ENCODE measurements around the gene ACCSL.

The ACCSL gene

DNA sequence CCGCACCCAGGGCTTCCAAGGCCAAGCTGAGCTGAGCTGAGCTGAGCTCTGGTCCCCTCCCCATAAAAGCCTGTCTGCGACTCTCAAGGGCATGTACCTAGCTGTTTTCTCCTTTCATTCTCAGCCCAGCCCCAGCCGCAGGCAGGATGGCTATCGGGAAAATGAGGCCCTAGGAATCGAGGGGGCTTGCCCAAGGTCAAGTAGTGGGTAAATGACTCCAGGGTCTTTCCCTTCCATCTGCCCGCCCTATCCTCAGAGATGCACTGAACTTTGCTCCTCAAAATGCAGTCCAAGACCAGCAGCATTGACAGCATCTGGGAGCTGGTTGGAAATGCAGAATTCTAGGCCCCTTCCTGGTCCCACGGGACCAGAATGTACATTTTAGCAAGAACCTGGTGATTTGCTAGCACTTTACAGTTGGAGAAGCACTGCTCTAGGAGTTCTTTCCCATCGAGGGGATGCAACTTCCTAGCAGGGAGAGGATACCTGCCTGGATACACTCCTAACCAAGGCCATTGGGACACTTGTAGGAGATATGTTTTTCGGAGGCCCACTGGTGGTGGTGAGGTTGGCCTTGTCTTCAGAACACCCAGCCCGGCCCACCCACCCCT, 43.2 kb upstream of the ACCSL start:
- H3K27ac Mint-ChIP-seq, result peak overlapping the region; percentile 14 to 73 (median 72)
- no peaks in the 10 kb centered on the region for H3K36me3 Mint-ChIP-seq (ENCODE audit: low read depth)

DNA sequence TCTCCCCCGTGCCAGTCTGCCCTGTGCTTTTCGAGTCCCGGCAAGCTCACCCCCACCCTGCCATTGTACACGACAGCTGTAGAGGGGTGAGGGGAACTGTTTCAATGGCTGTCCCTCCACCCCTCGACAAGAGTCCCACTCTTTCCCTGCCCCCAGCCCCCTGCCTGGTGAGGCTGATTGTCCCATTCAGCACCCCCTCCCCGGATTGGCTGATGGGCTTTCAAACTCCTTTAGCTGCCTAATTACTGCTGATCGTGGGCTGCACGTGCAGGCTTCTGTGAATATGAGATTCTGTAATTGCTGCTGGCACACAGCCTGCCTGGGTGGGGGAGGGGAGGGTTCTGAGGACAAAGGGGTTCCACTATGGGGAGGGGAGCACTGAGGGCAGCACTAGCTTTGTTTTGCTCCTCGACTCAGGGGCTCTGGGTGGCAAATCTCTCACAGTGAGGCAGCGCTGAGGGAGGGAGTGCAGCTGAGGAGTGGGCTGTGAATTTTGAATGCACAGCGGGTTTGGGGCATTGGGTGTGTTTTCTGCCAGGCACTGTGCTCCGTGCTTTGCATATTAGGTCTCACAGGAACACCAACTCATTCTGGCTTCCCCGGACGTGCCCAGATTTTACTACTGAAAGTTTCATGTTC, 42.6 kb upstream of the ACCSL start:
- Mint-ChIP-seq H3K9me3 (no peaks in the 10 kb centered on the region), H3K4me3 (no peak overlapping the region), H3K36me3 (ENCODE audit: low read depth) (no peaks in the 10 kb centered on the region), H3K27ac (peak overlapping the region; percentile 35 to 73 (median 49)), H3K27me3 (ENCODE audit: low read depth) (peaks cover 12% of the 10 kb centered on the region), H3K4me1 (peaks cover 54% of the 10 kb centered on the region)
- TF ChIP-seq, protein P1, sequence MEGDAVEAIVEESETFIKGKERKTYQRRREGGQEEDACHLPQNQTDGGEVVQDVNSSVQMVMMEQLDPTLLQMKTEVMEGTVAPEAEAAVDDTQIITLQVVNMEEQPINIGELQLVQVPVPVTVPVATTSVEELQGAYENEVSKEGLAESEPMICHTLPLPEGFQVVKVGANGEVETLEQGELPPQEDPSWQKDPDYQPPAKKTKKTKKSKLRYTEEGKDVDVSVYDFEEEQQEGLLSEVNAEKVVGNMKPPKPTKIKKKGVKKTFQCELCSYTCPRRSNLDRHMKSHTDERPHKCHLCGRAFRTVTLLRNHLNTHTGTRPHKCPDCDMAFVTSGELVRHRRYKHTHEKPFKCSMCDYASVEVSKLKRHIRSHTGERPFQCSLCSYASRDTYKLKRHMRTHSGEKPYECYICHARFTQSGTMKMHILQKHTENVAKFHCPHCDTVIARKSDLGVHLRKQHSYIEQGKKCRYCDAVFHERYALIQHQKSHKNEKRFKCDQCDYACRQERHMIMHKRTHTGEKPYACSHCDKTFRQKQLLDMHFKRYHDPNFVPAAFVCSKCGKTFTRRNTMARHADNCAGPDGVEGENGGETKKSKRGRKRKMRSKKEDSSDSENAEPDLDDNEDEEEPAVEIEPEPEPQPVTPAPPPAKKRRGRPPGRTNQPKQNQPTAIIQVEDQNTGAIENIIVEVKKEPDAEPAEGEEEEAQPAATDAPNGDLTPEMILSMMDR (IDR thresholded peaks at IDR 0.05; ENCODE audit: unreplicated experiment in 3 of 3), result no peak

More for the DNA sequence above, 43.2 kb upstream of the ACCSL start:
- no peak overlapping the region for H3K4me3 Mint-ChIP-seq
- TF ChIP-seq, protein P1 (IDR thresholded peaks at IDR 0.05; ENCODE audit: unreplicated experiment in 3 of 3), result no peak
- H3K27me3 Mint-ChIP-seq (ENCODE audit: low read depth), result peaks cover 12% of the 10 kb centered on the region
- H3K4me1 Mint-ChIP-seq, result peaks cover 54% of the 10 kb centered on the region
- no peaks in the 10 kb centered on the region for H3K9me3 Mint-ChIP-seq

- H3K36me3 Mint-ChIP-seq (ENCODE audit: low read depth), result no peaks in the 10 kb centered on the region
- H3K27me3 Mint-ChIP-seq (ENCODE audit: low read depth), result peaks cover 16% of the 10 kb centered on the region
- H3K27ac Mint-ChIP-seq, result peak overlapping the region in 1 of 3 experiments; percentile 55
- peaks cover 61% of the 10 kb centered on the region for H3K4me1 Mint-ChIP-seq
- H3K4me3 Mint-ChIP-seq, result no peak overlapping the region
- TF ChIP-seq, protein P1 (IDR thresholded peaks at IDR 0.05; ENCODE audit: unreplicated experiment in 3 of 3), result no peak
- H3K9me3 Mint-ChIP-seq, result no peaks in the 10 kb centered on the region
These were observed 41.8 kb upstream of the ACCSL start for GRCh38 chr11:44005956-44006355.

DNA sequence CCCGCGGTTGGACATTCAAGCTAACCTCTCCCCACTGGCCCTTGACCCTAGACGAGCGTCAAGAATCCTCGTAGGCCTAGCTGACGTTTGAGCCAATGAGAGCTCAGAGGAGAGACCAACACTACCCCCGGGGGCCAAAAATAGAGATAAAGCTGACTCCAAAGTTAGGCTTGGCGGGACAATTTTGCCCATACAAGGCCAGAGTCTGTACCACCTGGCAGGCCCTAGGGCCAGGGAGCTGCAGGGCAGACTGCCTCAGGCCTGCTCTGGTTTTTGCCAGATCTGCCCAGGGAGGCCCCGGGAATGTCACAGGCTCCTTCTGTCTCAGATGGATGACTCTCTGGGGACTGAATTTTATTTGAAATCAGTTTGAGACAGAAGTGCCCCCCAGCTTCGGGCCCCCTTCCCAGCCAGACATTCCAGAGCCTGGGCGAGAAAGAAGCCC, 40.8 kb upstream of the ACCSL start:
- Mint-ChIP-seq H3K27me3 (ENCODE audit: low read depth) (peaks cover 16% of the 10 kb centered on the region), H3K9me3 (no peaks in the 10 kb centered on the region), H3K4me3 (no peak overlapping the region), H3K4me1 (peaks cover 61% of the 10 kb centered on the region), H3K27ac (peak overlapping the region in 2 of 3 experiments; percentile 50 to 64), H3K36me3 (ENCODE audit: low read depth) (no peaks in the 10 kb centered on the region)
- TF ChIP-seq, protein P1 (IDR thresholded peaks at IDR 0.05; ENCODE audit: unreplicated experiment in 3 of 3), result no peak

GRCh38 chr11:44007481-44008087, 40.2 kb upstream of the ACCSL start:
- H3K27ac Mint-ChIP-seq, result peak overlapping the region in 2 of 3 experiments; percentile 50 to 64
- H3K4me3 Mint-ChIP-seq, result no peak overlapping the region
- TF ChIP-seq, protein P1 (IDR thresholded peaks at IDR 0.05; ENCODE audit: unreplicated experiment in 3 of 3), result no peak
- peaks cover 14% of the 10 kb centered on the region for H3K27me3 Mint-ChIP-seq (ENCODE audit: low read depth)
- peaks cover 54% of the 10 kb centered on the region for H3K4me1 Mint-ChIP-seq
- H3K36me3 Mint-ChIP-seq (ENCODE audit: low read depth), result no peaks in the 10 kb centered on the region
- H3K9me3 Mint-ChIP-seq, result no peaks in the 10 kb centered on the region
